Body of pancreas (tissue), 4 donors: ENCODE measurements around the gene MCTP1.

Source experiments
- CTCF ChIP-seq, 7 experiments: fragments of 450-650 bp in 4 of 7; fragments of 200-600 bp in 3 of 7; sonication (generic) in 3 of 7; IDR thresholded peaks; one replicate each; pipeline ENCODE4 v1.5.1; 2016 to 2019; ENCODE audit warnings: antibody characterized with exemption in 7 of 7
- POLR2A ChIP-seq, 3 donors: fragments of 450-650 bp; IDR thresholded peaks; one replicate each; pipeline ENCODE4 v1.6.1; 2016; ENCODE audit warnings: antibody characterized with exemption in 3 of 3, mild to moderate bottlenecking in 2 of 3

DNA sequence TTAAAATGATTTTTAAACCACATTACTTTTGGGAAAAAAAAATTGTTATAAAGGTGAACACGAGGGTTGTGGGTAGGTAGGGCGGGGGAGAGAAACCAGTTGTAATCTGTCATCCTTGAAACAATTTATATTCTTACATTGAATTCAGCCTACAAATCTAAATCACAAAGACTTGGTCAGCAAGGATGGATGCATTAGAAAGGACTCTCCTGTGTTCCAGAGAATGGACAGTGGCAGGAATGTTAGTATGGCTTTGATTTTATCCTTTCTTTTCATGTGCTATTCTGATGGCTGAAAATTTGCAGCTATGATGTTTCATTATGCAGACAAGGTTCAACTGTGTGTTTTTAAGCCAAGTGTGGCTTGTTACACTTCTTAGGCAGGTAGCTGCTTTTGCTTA, 431.8 kb downstream of the MCTP1 start:
- TF ChIP-seq POLR2A (IDR thresholded peaks at IDR 0.05) (no peak), CTCF (IDR thresholded peaks at IDR 0.05) (no peak)
